Measurements from ENCODE around the gene QRSL1.
"Not testable (repeated sequence)": the region's sequence is repeated elsewhere in the genome, so short reads cannot be mapped to it uniquely, and the experiment has no call there.

QRSL1 gene

GRCh38 chr6:106588937-106589336 is 40.4 kb upstream of the QRSL1 start:
- H4K8ac ChIP-seq (ENCODE audit: low read length); H2AK5ac ChIP-seq (ENCODE audit: low read length, severe bottlenecking); H3K36me3 ChIP-seq (ENCODE audit: control insufficient read depth in 1 of 2, insufficient read depth in 2 of 2, low read depth in 1 of 2, low read length in 2 of 2); H2BK5ac ChIP-seq (ENCODE audit: low read depth, low read length, poor library complexity, severe bottlenecking); H2BK120ac ChIP-seq (ENCODE audit: low read depth, low read length); H2BK12ac ChIP-seq (ENCODE audit: low read length in 2 of 2); H3K4me2 ChIP-seq (ENCODE audit: low read length, poor library complexity, severe bottlenecking); H3K27me3 ChIP-seq (ENCODE audit: control insufficient read depth in 1 of 2, insufficient read depth in 1 of 2, low read length in 2 of 2); DNase-seq; H2AFZ ChIP-seq (ENCODE audit: low read depth, low read length); H3K27ac ChIP-seq (ENCODE audit: low read length, poor library complexity, severe bottlenecking); H3K9ac ChIP-seq (ENCODE audit: low read length); H2BK15ac ChIP-seq (ENCODE audit: low read depth, poor library complexity, severe bottlenecking); H3K14ac ChIP-seq (ENCODE audit: low read length in 2 of 2); H3K4me1 ChIP-seq (ENCODE audit: control insufficient read depth, insufficient read depth, low read depth, low read length); H3K18ac ChIP-seq (ENCODE audit: low read depth in 1 of 2, low read length in 2 of 2); H3K79me1 ChIP-seq (replicated peaks; ENCODE audit: low read length, poor library complexity, severe bottlenecking); H3K23ac ChIP-seq (ENCODE audit: low read length in 2 of 2); H3K9me3 ChIP-seq (ENCODE audit: control insufficient read depth, low read length); H4K91ac ChIP-seq (ENCODE audit: low read length); H3K4ac ChIP-seq (ENCODE audit: low read depth in 1 of 2, low read length in 2 of 2); H3K4me3 ChIP-seq (ENCODE audit: insufficient read depth in 1 of 2, low read depth in 1 of 2, low read length in 2 of 2): not testable (repeated sequence)
- 67% methylated on average over 3 of the region's 5 CpGs for WGBS

- H3K36me3 ChIP-seq (ENCODE audit: control insufficient read depth in 1 of 2, insufficient read depth in 2 of 2, low read depth in 1 of 2, low read length in 2 of 2) = peaks cover 0 to 4% of the 10 kb centered on the region in 2 experiments
- H4K8ac ChIP-seq (ENCODE audit: low read length) = no peak overlapping the region
- peak overlapping the region; percentile 19 for H2BK5ac ChIP-seq (ENCODE audit: low read depth, low read length, poor library complexity, severe bottlenecking)
- 87% methylated on average over 2 of the region's 3 CpGs for WGBS
- no peak overlapping the region for H3K4me2 ChIP-seq (ENCODE audit: low read length, poor library complexity, severe bottlenecking)
- peaks cover 4% of the 10 kb centered on the region for H3K4me1 ChIP-seq (ENCODE audit: control insufficient read depth, insufficient read depth, low read depth, low read length)
- H3K18ac ChIP-seq (ENCODE audit: low read depth in 1 of 2, low read length in 2 of 2) = peak overlapping the region in 1 of 2 experiments; percentile 11
- peak overlapping the region; percentile 23 for H2AK5ac ChIP-seq (ENCODE audit: low read length, severe bottlenecking)
- no peaks in the 10 kb centered on the region for H3K79me1 ChIP-seq (replicated peaks; ENCODE audit: low read length, poor library complexity, severe bottlenecking)
- no peak overlapping the region for H3K14ac ChIP-seq (ENCODE audit: low read length in 2 of 2)
- no peak overlapping the region for H2AFZ ChIP-seq (ENCODE audit: low read depth, low read length)
- peak overlapping the region in 1 of 2 experiments; percentile 30 for H3K4ac ChIP-seq (ENCODE audit: low read depth in 1 of 2, low read length in 2 of 2)
- peak; percentile 70 for DNase-seq
- H4K91ac ChIP-seq (ENCODE audit: low read length) = no peak overlapping the region
- no peak overlapping the region for H2BK12ac ChIP-seq (ENCODE audit: low read length in 2 of 2)
- no peak overlapping the region for H3K23ac ChIP-seq (ENCODE audit: low read length in 2 of 2)
- H3K9ac ChIP-seq (ENCODE audit: low read length) = peak overlapping the region; percentile 16
- H3K27me3 ChIP-seq (ENCODE audit: control insufficient read depth in 1 of 2, insufficient read depth in 1 of 2, low read length in 2 of 2) = no peaks in the 10 kb centered on the region
- H3K27ac ChIP-seq (ENCODE audit: low read length, poor library complexity, severe bottlenecking) = peak overlapping the region; percentile 86
- no peak overlapping the region for H2BK15ac ChIP-seq (ENCODE audit: low read depth, poor library complexity, severe bottlenecking)
- peak overlapping the region; percentile 11 for H2BK120ac ChIP-seq (ENCODE audit: low read depth, low read length)
- no peaks in the 10 kb centered on the region for H3K9me3 ChIP-seq (ENCODE audit: control insufficient read depth, low read length)
- peak overlapping the region in 1 of 2 experiments; percentile 13 for H3K4me3 ChIP-seq (ENCODE audit: insufficient read depth in 1 of 2, low read depth in 1 of 2, low read length in 2 of 2)
Observed at GRCh38 chr6:106591111-106591825, 38.1 kb upstream of the QRSL1 start.

GRCh38 chr6:106599440-106599839 is 29.9 kb upstream of the QRSL1 start:
- no peaks in the 10 kb centered on the region for H3K4me1 ChIP-seq (ENCODE audit: control insufficient read depth, insufficient read depth, low read depth, low read length)
- H2BK5ac ChIP-seq (ENCODE audit: low read depth, low read length, poor library complexity, severe bottlenecking) = no peak overlapping the region

GRCh38 chr6:106600329-106600728 is 29.0 kb upstream of the QRSL1 start:
- peaks cover 3% of the 10 kb centered on the region for H3K79me1 ChIP-seq (replicated peaks; ENCODE audit: low read length, poor library complexity, severe bottlenecking)
- no peaks in the 10 kb centered on the region for H3K4me1 ChIP-seq (ENCODE audit: control insufficient read depth, insufficient read depth, low read depth, low read length)
- H2BK5ac ChIP-seq (ENCODE audit: low read depth, low read length, poor library complexity, severe bottlenecking) = no peak overlapping the region
- no peak overlapping the region for H3K4me2 ChIP-seq (ENCODE audit: low read length, poor library complexity, severe bottlenecking)
- H3K23ac ChIP-seq (ENCODE audit: low read length in 2 of 2) = no peak overlapping the region
- no peak overlapping the region for H4K8ac ChIP-seq (ENCODE audit: low read length)
- H3K4me3 ChIP-seq (ENCODE audit: insufficient read depth in 1 of 2, low read depth in 1 of 2, low read length in 2 of 2) = no peak overlapping the region
- no peak overlapping the region for H3K27ac ChIP-seq (ENCODE audit: low read length, poor library complexity, severe bottlenecking)
- 94% methylated on average over 1 of the region's 2 CpGs for WGBS
- no peaks in the 10 kb centered on the region for H3K9me3 ChIP-seq (ENCODE audit: control insufficient read depth, low read length)
- H3K14ac ChIP-seq (ENCODE audit: low read length in 2 of 2) = no peak overlapping the region
- no peak overlapping the region for H2BK120ac ChIP-seq (ENCODE audit: low read depth, low read length)
- H4K91ac ChIP-seq (ENCODE audit: low read length) = no peak overlapping the region
- no peak overlapping the region for H2BK12ac ChIP-seq (ENCODE audit: low read length in 2 of 2)
- no peak overlapping the region for H2AK5ac ChIP-seq (ENCODE audit: low read length, severe bottlenecking)
- no peak overlapping the region for H2BK15ac ChIP-seq (ENCODE audit: low read depth, poor library complexity, severe bottlenecking)
- no peak overlapping the region for H3K9ac ChIP-seq (ENCODE audit: low read length)
- no peaks in the 10 kb centered on the region for H3K27me3 ChIP-seq (ENCODE audit: control insufficient read depth in 1 of 2, insufficient read depth in 1 of 2, low read length in 2 of 2)
- H3K4ac ChIP-seq (ENCODE audit: low read depth in 1 of 2, low read length in 2 of 2) = no peak overlapping the region
- H3K36me3 ChIP-seq (ENCODE audit: control insufficient read depth in 1 of 2, insufficient read depth in 2 of 2, low read depth in 1 of 2, low read length in 2 of 2) = no peaks in the 10 kb centered on the region
- no peak overlapping the region for H3K18ac ChIP-seq (ENCODE audit: low read depth in 1 of 2, low read length in 2 of 2)
- H2AFZ ChIP-seq (ENCODE audit: low read depth, low read length) = no peak overlapping the region
- no peak for DNase-seq

More at GRCh38 chr6:106599440-106599839, 29.9 kb upstream of the QRSL1 start:
- Histone ChIP-seq H3K4me2 (ENCODE audit: low read length, poor library complexity, severe bottlenecking) (no peak overlapping the region), H2AK5ac (ENCODE audit: low read length, severe bottlenecking) (no peak overlapping the region), H4K8ac (ENCODE audit: low read length) (no peak overlapping the region), H2BK12ac (ENCODE audit: low read length in 2 of 2) (no peak overlapping the region), H3K18ac (ENCODE audit: low read depth in 1 of 2, low read length in 2 of 2) (no peak overlapping the region), H3K9me3 (ENCODE audit: control insufficient read depth, low read length) (no peaks in the 10 kb centered on the region), H4K91ac (ENCODE audit: low read length) (no peak overlapping the region), H3K27me3 (ENCODE audit: control insufficient read depth in 1 of 2, insufficient read depth in 1 of 2, low read length in 2 of 2) (no peaks in the 10 kb centered on the region), H3K4ac (ENCODE audit: low read depth in 1 of 2, low read length in 2 of 2) (no peak overlapping the region), H2BK15ac (ENCODE audit: low read depth, poor library complexity, severe bottlenecking) (no peak overlapping the region), H3K36me3 (ENCODE audit: control insufficient read depth in 1 of 2, insufficient read depth in 2 of 2, low read depth in 1 of 2, low read length in 2 of 2) (no peaks in the 10 kb centered on the region), H3K79me1 (replicated peaks; ENCODE audit: low read length, poor library complexity, severe bottlenecking) (no peaks in the 10 kb centered on the region), H3K4me3 (ENCODE audit: insufficient read depth in 1 of 2, low read depth in 1 of 2, low read length in 2 of 2) (no peak overlapping the region), H3K27ac (ENCODE audit: low read length, poor library complexity, severe bottlenecking) (no peak overlapping the region), H3K14ac (ENCODE audit: low read length in 2 of 2) (no peak overlapping the region), H2BK120ac (ENCODE audit: low read depth, low read length) (no peak overlapping the region), H3K23ac (ENCODE audit: low read length in 2 of 2) (no peak overlapping the region), H2AFZ (ENCODE audit: low read depth, low read length) (no peak overlapping the region), H3K9ac (ENCODE audit: low read length) (no peak overlapping the region)
- no peak for DNase-seq
- WGBS = no CpG with 5 or more reads among the region's 2 CpGs

Data from mesenchymal stem cell (in vitro differentiated cells and primary cell).